ENCODE data around the gene TNFAIP3. TPM values are rescaled to one million over a fixed set of nuclear protein-coding genes. Genes with fewer than 3 reads are reported as not detected.
A peak's percentile ranks its signal among the peaks of the same experiment; 100 is the strongest.

The TNFAIP3 gene
- total RNA-seq, 4 donors from 2014 or later: 14.4 to 36.2 (median 19.6) TPM

DNA sequence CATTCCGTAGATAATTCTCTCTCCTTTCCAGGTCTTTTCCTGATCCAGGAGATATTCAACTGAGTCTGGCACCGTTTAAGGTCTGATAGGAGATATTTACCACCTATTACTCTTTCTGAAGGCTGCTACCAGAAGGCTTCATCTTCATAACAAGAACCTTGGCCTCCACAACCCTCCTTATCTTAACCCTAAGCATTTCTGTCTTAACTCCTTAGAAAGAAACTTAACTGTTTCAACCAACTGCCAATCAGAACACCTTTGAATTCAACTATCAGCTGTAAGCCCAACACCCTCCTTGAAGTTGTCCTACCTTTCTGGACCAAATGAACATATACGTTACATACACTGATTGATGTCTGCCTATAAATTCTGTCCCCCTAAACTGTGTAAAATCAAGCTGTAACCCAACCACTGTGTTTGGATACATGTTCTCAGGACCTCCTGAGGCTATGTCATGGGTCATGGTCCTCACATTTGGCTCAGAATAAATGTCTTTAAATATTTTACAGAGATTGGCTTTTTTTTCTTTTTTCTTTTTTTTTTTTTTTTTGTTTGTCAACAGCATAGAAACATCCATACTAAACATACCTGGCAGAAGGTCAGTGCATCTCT, 6.6 kb upstream of the TNFAIP3 start:
- Histone ChIP-seq H3K9me3 (no peaks in the 10 kb centered on the region), H3K4me3 (no peak overlapping the region), H3K27me3 (no peaks in the 10 kb centered on the region), H3K36me3 (no peaks in the 10 kb centered on the region), H3K27ac (no peak overlapping the region), H3K4me1 (no peaks in the 10 kb centered on the region)
- TF ChIP-seq, protein P1, sequence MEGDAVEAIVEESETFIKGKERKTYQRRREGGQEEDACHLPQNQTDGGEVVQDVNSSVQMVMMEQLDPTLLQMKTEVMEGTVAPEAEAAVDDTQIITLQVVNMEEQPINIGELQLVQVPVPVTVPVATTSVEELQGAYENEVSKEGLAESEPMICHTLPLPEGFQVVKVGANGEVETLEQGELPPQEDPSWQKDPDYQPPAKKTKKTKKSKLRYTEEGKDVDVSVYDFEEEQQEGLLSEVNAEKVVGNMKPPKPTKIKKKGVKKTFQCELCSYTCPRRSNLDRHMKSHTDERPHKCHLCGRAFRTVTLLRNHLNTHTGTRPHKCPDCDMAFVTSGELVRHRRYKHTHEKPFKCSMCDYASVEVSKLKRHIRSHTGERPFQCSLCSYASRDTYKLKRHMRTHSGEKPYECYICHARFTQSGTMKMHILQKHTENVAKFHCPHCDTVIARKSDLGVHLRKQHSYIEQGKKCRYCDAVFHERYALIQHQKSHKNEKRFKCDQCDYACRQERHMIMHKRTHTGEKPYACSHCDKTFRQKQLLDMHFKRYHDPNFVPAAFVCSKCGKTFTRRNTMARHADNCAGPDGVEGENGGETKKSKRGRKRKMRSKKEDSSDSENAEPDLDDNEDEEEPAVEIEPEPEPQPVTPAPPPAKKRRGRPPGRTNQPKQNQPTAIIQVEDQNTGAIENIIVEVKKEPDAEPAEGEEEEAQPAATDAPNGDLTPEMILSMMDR (IDR thresholded peaks at IDR 0.05): no peak
- no peak for TF ChIP-seq POLR2A (IDR thresholded peaks at IDR 0.05)
- no peak for DNase-seq
- intact Hi-C loops (cut with DNase I; ENCODE audit: low total_unique reads): loop anchor here (10.0 kb wide), 1 partner anchor 56 kb away; no protein-coding TSS in a partner anchor

DNA sequence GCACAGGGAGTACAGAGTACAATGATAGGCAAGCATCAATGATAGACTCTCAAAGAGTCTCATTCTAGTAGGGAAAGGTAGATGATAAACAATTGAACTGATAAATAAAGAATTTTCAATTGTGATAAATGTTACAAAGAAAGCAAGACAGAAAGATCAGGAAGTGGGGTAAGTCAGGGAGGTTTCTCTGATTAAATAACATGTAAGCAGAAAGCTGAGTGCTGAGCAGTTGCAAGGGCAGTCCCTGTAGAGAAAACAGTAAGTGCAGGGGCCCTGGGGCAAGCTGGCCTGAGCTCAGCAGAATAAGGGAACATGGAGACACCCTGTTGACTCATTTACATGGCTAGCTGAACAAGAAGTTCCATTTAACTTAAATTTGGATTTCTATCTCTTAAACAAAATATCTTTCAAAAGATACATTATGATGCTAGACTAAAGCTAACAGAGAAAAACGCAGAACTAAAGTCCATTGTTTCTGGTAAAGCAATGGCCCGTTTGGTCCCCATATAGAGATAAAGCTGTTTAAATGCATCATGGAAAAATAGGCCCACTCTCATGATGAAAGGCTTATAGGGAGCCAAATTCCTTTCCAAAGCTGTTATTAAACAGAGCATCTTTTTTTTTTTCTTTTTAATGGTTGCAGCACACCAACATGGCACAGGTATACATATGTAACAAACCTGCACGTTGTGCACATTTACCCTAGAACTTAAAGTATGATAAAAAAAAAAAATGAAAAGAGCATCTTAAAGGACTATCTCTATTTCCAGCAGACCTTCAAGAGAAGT, 5.3 kb upstream of the TNFAIP3 start:
- Histone ChIP-seq H3K36me3 (no peaks in the 10 kb centered on the region), H3K4me3 (no peak overlapping the region), H3K27me3 (no peaks in the 10 kb centered on the region), H3K27ac (peak overlapping the region in 1 of 2 donors; percentile 63), H3K9me3 (no peaks in the 10 kb centered on the region), H3K4me1 (no peaks in the 10 kb centered on the region)
- intact Hi-C loops (cut with DNase I; ENCODE audit: low total_unique reads): loop anchor here (10.0 kb wide), 1 partner anchor 57 kb away; no protein-coding TSS in a partner anchor
- TF ChIP-seq, protein P1 (IDR thresholded peaks at IDR 0.05): no peak
- TF ChIP-seq POLR2A (IDR thresholded peaks at IDR 0.05): no peak
- no peak for DNase-seq

DNA sequence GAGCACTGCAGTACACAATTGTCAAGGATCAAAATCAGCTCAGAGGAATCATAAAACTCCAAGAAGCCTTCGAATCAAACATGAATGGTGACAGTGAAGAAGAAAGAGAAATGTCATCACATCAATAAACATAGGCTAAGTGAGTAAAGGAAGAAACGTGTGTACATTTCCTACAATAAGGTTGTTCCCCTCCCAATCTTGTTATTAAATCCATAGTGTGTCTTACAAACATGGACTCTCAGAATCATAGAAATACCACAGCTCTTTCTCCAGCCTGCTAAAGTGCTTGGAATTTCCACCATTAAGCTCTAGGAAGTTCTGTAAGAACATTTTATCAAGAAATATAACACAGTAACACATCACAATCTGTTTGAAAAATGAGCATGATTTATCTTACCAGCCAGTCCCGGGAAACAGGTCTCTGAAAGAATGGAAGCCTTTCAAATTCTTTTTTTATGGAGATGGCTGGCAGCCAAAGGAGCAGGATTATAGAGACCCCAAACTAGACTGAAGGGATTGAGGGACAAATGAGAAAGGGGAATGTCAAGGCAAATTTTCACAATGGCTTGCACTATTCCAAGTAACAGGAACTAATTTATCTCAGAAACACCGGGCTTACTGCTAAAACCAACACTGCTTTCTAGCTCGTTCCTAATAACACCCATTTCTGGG, 4.5 kb upstream of the TNFAIP3 start:
- no peak for TF ChIP-seq POLR2A (IDR thresholded peaks at IDR 0.05)
- TF ChIP-seq, protein P1 (IDR thresholded peaks at IDR 0.05): no peak
- intact Hi-C loops (cut with DNase I; ENCODE audit: low total_unique reads): loop anchor here (10.0 kb wide), 1 partner anchor 58 kb away; no protein-coding TSS in a partner anchor

DNA sequence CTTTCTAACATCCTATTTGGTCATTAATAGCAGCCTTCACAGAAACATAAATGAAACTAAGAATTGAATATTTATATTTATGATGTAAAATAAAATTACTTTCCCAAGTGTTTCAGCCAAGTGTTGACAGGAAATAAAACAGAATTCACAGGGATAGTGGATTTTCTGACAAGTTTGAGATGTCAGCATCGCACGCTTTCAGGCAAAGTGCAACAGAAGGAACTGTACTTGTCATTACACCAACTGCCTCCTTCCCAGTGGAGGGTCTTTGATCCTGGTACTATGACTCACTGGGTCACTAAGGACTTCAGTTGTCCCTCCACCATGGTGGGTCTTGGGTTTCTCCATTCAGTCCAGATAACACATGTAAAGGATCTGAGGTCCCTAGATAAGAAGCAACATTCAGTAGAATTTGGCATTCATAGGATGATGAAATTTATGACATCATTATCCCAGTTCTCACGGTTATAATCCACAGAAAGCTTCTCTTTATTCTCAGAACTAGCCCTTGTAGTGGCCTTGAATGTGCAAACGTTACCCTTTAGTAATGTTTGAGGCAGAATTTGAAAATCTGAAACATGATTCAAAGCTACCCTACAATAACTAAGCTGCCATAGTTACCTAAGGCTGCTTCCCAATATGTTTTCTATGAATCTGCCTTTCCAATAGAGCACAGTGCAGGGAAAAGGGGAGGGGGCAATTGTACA, 3.8 kb upstream of the TNFAIP3 start:
- Histone ChIP-seq H3K4me3 (no peak overlapping the region), H3K36me3 (no peaks in the 10 kb centered on the region), H3K27me3 (no peaks in the 10 kb centered on the region), H3K4me1 (no peaks in the 10 kb centered on the region), H3K27ac (peak overlapping the region in 1 of 2 donors; percentile 63), H3K9me3 (no peaks in the 10 kb centered on the region)
- no peak for DNase-seq
- intact Hi-C loops (cut with DNase I; ENCODE audit: low total_unique reads): loop anchor here (10.0 kb wide), 1 partner anchor 58 kb away; no protein-coding TSS in a partner anchor
- TF ChIP-seq, protein P1 (IDR thresholded peaks at IDR 0.05): no peak
- TF ChIP-seq POLR2A (IDR thresholded peaks at IDR 0.05): no peak

More for the DNA sequence above, 4.5 kb upstream of the TNFAIP3 start:
- Histone ChIP-seq H3K4me1 (no peaks in the 10 kb centered on the region), H3K36me3 (no peaks in the 10 kb centered on the region), H3K27ac (peak overlapping the region in 1 of 2 donors; percentile 63), H3K27me3 (no peaks in the 10 kb centered on the region), H3K9me3 (no peaks in the 10 kb centered on the region), H3K4me3 (no peak overlapping the region)
- DNase-seq: no peak

Data from uterus (tissue), 4 donors.